Cardiac muscle cell (in vitro differentiated cells and primary cell): ENCODE data around the gene FBLN1. TPM values are rescaled to one million over a fixed set of nuclear protein-coding genes. Genes with fewer than 3 reads are reported as not detected.
"Not testable (repeated sequence)": the region's sequence is repeated elsewhere in the genome, so short reads cannot be mapped to it uniquely, and the experiment has no call there.

Experiments
- DNase-seq, 2 donors: peaks; one replicate each; pipeline versions ENCODE4 v3.0.0 to v3.0.0-alpha.2; 2010 to 2017; ENCODE audit warnings: low read depth in 1 of 2, low spot score in 1 of 2
- H3K27ac ChIP-seq: fragments of 200-600 bp; sonication (generic); 2 replicates; pipeline ENCODE4 v1.5.1; 2016
- H3K27me3 ChIP-seq: fragments of 200-600 bp; sonication (generic); 2 replicates; pipeline ENCODE4 v1.6.0; 2016; ENCODE audit warnings: control low read depth
- H3K36me3 ChIP-seq: fragments of 200-600 bp; sonication (generic); 2 replicates; pipeline ENCODE4 v1.5.1; 2016; ENCODE audit warnings: control low read depth
- H3K4me1 ChIP-seq: fragments of 200-600 bp; sonication (generic); 2 replicates; pipeline ENCODE4 v1.8.1; 2017; ENCODE audit warnings: low read depth, mild to moderate bottlenecking, mixed run types
- H3K4me3 ChIP-seq: fragments of 200-600 bp; sonication (generic); 2 replicates; pipeline ENCODE4 v1.5.1; 2016; ENCODE audit warnings: mild to moderate bottlenecking
- H3K9me3 ChIP-seq: fragments of 200-600 bp; sonication (generic); 2 replicates; pipeline ENCODE4 v1.5.1; 2017; ENCODE audit warnings: low read depth, mild to moderate bottlenecking, control low read depth
- polyA plus RNA-seq: library from polyadenylated mRNA; unstranded; fragments of >200 nt; fragmentation: Nextera tagmentation; extraction: Ambion mirVana; gene quantifications from 2 replicates; pipeline ENCODE4 v1.2.1, GENCODE V29; 2016
- total RNA-seq: library from RNA; depleted of rRNA; stranded (reverse); fragments of >200 nt; gene quantifications from 2 replicates; pipeline ENCODE4 v1.2.3, GENCODE V29; 2016
- TF ChIP-seq, protein P1 (sequence below): IDR thresholded peaks from 2 replicates; pipeline ENCODE4 v1.5.1; 2012; ENCODE audit warnings: low read depth, mild to moderate bottlenecking, low read length

FBLN1 gene
- total and polyA plus RNA-seq, 2 experiments from 2014 or later: 53.8 to 55.7 TPM

DNA sequence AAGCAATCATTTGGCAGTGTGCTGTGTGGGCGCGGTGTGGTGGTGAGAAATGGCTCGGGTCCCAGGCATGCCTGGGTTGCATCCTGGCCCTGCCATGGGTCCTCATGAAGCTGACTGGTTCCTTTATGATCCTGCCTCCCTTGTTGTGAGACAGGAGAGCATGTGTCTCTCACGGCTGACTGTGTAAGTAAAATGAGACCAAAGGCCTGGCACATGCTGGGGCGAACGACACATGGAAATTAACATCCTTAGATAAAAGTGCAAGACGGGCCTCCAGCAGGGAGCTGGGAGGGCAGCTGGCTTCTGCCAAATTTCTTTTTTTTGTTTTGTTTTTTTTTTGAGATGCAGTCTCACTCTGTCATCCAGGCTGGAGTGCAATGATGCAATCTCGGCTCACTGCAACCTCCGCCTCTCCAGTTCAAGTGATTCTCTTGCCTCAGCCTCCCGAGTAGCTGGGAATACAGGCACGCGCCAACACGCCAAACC, 9.4 kb upstream of the FBLN1 start:
- peak in 1 of 2 donors; percentile 78 for DNase-seq
- no peaks in the 10 kb centered on the region for H3K4me1 ChIP-seq
- no peak overlapping the region for H3K4me3 ChIP-seq
- H3K27ac ChIP-seq: no peak overlapping the region
- no peaks in the 10 kb centered on the region for H3K9me3 ChIP-seq
- H3K27me3 ChIP-seq: no peaks in the 10 kb centered on the region
- TF ChIP-seq, protein P1, sequence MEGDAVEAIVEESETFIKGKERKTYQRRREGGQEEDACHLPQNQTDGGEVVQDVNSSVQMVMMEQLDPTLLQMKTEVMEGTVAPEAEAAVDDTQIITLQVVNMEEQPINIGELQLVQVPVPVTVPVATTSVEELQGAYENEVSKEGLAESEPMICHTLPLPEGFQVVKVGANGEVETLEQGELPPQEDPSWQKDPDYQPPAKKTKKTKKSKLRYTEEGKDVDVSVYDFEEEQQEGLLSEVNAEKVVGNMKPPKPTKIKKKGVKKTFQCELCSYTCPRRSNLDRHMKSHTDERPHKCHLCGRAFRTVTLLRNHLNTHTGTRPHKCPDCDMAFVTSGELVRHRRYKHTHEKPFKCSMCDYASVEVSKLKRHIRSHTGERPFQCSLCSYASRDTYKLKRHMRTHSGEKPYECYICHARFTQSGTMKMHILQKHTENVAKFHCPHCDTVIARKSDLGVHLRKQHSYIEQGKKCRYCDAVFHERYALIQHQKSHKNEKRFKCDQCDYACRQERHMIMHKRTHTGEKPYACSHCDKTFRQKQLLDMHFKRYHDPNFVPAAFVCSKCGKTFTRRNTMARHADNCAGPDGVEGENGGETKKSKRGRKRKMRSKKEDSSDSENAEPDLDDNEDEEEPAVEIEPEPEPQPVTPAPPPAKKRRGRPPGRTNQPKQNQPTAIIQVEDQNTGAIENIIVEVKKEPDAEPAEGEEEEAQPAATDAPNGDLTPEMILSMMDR: no peak
- no peaks in the 10 kb centered on the region for H3K36me3 ChIP-seq

DNA sequence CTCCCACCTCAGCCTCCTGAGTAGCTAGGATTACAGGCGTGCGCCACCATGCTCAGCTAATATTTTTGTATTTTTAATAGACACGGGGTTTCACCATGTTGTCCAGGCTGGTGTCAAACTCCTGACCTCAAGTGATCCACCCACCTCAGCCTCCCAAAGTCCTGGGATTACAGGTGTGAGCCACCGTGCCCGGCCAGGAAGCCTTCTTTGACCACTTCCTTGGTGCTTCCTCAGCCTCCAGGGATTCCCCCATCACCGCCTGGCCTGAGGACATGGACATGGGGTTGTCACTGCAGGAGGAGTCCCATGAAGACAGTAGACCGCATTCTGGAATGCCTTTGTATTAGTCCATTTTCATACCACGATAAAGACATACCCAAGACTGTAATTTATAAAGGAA, 8.4 kb upstream of the FBLN1 start:
- not testable (repeated sequence) for H3K4me1 ChIP-seq, DNase-seq, H3K27ac ChIP-seq, H3K9me3 ChIP-seq, H3K4me3 ChIP-seq, H3K36me3 ChIP-seq, H3K27me3 ChIP-seq

- H3K4me1 ChIP-seq, H3K27ac ChIP-seq, H3K36me3 ChIP-seq, H3K27me3 ChIP-seq, DNase-seq, H3K9me3 ChIP-seq, H3K4me3 ChIP-seq: not testable (repeated sequence)
These were observed 7.1 kb upstream of the FBLN1 start for GRCh38 chr22:45495616-45496015.

- no peaks in the 10 kb centered on the region for H3K36me3 ChIP-seq
- TF ChIP-seq, protein P1: no peak
These were observed 6.2 kb upstream of the FBLN1 start for GRCh38 chr22:45496451-45496941.

GRCh38 chr22:45497351-45498145, 5.1 kb upstream of the FBLN1 start:
- Histone ChIP-seq H3K9me3 (no peaks in the 10 kb centered on the region), H3K4me3 (no peak overlapping the region), H3K4me1 (peaks cover 4% of the 10 kb centered on the region), H3K27ac (no peak overlapping the region), H3K36me3 (no peaks in the 10 kb centered on the region), H3K27me3 (no peaks in the 10 kb centered on the region)
- TF ChIP-seq, protein P1: no peak
- DNase-seq: peak in 1 of 2 donors; percentile 64

More at GRCh38 chr22:45496451-45496941, 6.2 kb upstream of the FBLN1 start:
- no peaks in the 10 kb centered on the region for H3K27me3 ChIP-seq
- DNase-seq: no peak
- no peaks in the 10 kb centered on the region for H3K9me3 ChIP-seq
- H3K27ac ChIP-seq: no peak overlapping the region
- no peaks in the 10 kb centered on the region for H3K4me1 ChIP-seq
- H3K4me3 ChIP-seq: no peak overlapping the region

GRCh38 chr22:45499746-45500145, 2.9 kb upstream of the FBLN1 start:
- TF ChIP-seq, protein P1: no peak
- DNase-seq: no peak

More at GRCh38 chr22:45499746-45500145, 2.9 kb upstream of the FBLN1 start:
- Histone ChIP-seq H3K4me1 (peaks cover 18% of the 10 kb centered on the region), H3K9me3 (no peaks in the 10 kb centered on the region), H3K4me3 (no peak overlapping the region), H3K27ac (no peak overlapping the region), H3K27me3 (no peaks in the 10 kb centered on the region), H3K36me3 (no peaks in the 10 kb centered on the region)
